Measurements from ENCODE around the gene CDA. TPM values are rescaled to one million over a fixed set of nuclear protein-coding genes. Genes with fewer than 3 reads are reported as not detected.

Gene CDA
- polyA plus RNA-seq, 3 donors, result 5.2 to 6.2 (median 6.1) TPM

DNA sequence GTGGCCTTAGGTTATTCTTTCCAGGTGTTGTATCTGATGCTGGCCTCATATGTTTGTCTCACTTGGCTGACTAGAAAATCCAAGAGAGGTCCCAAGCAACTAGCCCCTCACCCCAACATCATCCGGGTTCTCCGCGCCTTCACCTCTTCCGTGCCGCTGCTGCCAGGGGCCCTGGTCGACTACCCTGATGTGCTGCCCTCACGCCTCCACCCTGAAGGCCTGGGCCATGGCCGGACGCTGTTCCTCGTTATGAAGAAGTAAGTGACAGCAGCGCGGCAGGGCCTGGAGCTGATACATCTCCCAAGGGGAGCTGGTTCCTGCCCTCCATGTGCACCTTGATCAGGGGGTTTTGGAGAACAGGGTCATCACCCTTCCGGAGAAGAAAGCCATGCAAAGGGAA, 55.5 kb downstream of the CDA start:
- no peak for DNase-seq (ENCODE audit: low read depth in 3 of 3, low spot score in 2 of 3)

DNA sequence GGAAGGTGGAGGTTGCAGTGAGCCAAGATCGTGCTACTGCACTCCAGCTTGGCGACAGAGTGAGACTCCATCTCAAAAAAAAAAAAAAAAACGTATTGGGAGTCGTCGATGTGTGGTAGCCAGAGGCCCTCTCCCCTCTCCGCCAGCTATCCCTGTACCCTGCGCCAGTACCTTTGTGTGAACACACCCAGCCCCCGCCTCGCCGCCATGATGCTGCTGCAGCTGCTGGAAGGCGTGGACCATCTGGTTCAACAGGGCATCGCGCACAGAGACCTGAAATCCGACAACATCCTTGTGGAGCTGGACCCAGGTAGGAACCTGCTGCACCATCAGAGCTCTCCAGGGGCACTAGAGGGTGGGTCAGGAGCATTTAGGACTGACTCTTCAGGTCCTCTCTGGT, 56.5 kb downstream of the CDA start:
- no peak for DNase-seq (ENCODE audit: low read depth in 3 of 3, low spot score in 2 of 3)

DNA sequence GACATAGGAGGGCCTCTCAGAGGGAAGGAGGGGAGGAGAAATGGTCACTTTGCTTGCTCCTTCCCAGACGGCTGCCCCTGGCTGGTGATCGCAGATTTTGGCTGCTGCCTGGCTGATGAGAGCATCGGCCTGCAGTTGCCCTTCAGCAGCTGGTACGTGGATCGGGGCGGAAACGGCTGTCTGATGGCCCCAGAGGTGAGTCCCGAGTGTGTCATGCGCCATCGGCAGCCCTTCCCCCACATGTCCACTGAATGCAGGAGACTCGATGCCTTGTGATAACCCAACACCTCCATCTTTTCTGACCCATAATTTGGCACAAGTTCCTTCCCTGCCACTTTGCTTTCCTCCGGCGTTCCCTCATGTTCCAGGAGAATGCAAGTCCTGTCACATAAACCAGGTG, 59.5 kb downstream of the CDA start:
- DNase-seq (ENCODE audit: low read depth in 3 of 3, low spot score in 2 of 3), result no peak

DNA sequence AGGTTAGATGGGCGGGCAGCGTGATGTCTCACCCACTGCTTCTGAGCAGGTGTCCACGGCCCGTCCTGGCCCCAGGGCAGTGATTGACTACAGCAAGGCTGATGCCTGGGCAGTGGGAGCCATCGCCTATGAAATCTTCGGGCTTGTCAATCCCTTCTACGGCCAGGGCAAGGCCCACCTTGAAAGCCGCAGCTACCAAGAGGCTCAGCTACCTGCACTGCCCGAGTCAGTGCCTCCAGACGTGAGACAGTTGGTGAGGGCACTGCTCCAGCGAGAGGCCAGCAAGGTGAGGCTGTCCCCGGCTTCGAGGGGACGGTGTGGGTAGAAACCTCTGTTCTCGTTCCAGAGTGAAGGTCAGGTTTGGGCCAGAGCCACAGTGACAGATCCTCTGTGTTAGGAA, 60.0 kb downstream of the CDA start:
- DNase-seq (ENCODE audit: low read depth in 3 of 3, low spot score in 2 of 3), result no peak

DNA sequence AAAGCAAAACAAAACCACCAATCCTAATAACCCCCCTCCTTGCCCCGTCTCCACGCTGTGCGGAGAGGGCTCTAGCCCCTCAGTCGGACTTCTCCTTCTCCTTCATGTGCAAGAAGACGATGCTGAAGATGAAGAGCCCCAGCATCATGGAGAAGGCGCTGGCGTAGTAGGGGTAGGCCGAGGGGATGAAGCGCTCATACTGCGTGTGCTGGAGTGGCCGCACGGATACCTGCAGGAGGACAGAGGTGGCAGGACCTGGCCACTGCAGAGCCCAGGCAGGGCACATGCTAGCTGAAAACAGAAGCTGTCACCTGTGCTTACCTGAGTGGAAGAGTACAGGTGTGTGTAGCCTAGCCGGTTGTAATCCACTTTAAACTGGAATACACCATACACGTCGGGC, 63.4 kb downstream of the CDA start:
- no peak for DNase-seq (ENCODE audit: low read depth in 3 of 3, low spot score in 2 of 3)

DNA sequence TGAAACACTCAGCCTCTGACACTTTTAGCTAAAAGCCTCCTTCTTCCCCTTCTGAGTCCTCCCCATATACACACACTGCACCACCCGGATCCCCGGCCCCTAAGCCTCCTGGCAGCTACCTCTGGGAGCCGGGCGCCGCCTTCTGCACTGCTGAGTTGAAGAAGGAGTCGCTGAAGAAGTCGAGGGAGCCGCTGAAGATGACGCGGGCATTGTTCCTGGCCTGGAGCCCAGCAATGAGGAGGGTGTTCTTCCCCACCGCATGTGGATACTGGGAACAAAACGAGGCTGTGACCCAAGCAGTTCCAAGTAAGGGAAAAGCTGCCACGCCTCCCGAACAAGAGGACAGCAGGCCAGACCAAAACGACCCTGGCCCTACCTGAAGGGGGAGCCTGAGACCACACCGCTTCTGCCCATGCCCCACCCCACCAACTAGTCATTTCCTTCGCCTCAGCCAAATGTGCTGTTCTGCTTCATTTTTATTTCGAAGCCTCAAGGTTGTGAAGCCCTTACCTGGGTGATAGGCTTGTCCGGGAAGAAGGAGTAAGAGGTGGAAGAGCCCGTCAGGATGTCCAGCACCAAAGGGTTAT, 65.3 kb downstream of the CDA start:
- no peak for DNase-seq (ENCODE audit: low read depth in 3 of 3, low spot score in 2 of 3)

DNA sequence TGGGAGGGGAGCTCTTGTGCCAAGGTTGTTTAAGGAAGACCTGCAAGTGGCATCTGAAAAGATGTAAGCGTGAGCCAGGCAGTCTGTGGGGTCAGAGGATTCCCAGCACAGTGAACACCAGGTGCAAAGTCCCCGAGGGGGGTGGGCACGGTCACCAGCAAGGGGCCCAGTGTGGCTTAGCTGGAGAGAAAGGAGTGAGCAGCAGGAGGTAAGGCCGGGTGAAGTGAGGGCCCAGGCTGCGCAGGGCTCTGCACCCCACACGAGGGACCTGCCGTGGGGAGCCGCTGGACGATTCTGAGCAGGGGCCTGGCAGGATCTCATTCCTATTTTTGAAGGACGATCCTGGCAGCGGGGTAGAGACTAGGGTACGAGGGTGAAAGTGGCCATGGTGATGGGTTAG, 68.1 kb downstream of the CDA start:
- DNase-seq (ENCODE audit: low read depth in 3 of 3, low spot score in 2 of 3), result no peak

DNA sequence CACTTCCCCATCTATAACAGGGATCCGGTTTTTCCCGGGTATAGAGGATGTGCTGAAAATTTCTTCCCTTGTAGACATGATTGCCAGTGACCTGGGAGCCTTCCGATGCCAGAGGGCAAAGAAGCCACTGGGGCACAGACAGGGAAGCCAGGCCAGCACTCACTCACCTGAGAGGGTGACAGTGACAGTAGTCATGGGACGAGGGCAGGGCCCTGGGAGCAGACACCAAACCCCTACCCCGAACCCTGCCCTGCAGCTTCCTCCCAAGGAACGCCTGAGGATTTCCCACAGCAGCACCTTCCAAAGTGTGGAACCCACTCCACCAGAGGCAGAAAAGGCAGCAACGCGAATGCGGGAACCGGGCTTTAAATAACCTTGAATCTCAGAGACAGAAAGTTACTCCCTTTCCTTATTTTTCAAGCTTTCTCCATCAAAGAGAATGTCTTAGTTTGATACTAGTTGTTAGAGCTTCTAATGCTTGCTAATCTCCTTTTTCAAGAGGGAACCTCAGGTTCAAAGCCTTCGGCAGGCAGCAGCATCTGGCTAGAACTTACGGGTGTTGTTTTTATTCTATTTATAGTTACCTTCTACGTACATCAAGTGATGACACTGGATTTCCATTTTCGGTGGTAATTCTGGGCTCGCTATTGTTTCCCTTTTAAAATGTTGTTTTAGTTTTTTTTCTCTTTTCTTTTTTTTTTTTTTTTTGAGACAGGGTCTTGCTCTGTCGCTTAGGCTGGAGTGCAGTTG, 69.4 kb downstream of the CDA start:
- no peak for DNase-seq (ENCODE audit: low read depth in 3 of 3, low spot score in 2 of 3)

DNA sequence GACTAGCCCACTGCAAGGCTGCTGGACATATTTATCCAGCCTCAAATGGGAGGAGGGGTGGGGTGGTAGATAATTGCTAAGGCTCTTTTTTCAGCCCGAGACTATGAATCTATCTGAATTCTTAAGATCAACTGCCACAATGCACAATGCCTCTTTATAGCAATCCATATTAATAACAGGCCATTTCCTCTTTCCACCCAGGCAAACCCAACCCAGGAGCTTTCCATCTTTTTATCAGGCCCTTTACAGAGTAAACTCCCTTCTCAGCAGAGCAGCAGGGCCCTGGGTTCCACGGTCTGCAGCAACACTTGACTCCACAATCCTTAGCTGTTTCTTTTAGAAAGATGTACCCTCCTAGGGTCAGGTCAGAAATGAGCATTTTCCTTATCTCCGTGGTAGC, 71.5 kb downstream of the CDA start:
- no peak for DNase-seq (ENCODE audit: low read depth in 3 of 3, low spot score in 2 of 3)

DNA sequence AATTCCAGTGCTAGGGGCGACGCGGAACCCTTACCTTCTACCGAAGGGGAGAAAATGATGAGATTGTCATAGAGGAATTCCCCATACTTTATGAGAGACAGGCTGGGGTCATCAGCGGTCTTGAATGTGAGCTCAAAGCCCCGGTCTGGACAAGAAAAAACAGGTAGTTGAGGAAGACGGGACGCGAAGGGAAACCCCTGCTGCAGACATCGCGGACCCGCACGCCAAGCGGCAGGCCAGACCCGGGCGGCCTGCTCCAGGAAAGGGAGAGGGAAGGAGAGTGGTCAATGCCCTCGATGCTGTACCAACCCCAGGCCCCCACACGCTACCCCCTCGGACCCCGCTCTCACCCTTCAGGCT, 71.9 kb downstream of the CDA start:
- no peak for DNase-seq (ENCODE audit: low read depth in 3 of 3, low spot score in 2 of 3)

DNA sequence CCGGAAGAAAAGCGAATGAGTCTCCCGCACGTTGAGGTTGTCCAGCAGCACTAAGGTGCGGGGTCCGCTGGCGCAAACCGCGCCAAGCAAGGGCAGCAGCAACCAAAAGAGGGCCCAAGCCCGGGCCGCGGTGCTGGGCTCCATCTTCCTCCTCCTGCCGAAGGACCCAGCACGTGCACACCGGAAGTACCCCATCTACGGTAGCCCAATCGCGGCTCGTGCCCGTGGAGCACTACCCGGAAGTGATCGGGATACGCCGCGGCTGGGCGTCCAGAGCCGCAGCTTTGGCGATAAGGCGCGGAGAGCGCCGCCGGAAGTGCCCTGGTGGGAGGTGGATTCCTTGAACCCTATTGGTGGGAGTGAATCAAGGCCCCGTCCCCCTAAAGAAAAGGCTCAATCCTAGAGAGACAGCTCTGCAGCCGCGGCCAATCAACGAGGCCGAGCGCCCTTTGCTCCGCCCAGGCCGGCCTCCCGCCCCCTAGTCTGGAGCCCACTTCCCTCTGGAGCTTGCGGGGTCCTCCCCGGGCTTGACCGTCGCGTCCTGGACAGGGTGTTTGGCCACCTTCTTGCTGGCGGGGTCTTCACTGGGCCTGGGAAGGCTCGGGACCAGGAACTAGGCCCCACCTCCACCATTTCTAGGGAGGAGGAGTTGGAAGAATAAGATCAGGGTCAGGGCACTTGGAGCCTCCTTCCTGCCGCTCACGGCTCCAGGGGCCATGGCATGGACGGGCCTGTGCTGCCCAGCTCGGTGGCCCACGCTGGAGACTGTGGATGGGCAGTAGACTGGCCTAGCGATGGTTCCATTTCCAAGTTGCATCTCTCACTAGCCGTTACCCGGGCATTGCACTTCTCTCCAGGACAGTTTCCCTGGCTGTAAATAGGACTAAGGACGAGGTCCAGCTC, 72.6 kb downstream of the CDA start, which contains the start of gene DDOST:
Gene DDOST (minus strand): TSS at position 163 of the 903 bp plus-strand sequence. CDS start 19 bp downstream, at position 144.
- peak; percentile 93 to 94 (median 94) for DNase-seq (ENCODE audit: low read depth in 3 of 3, low spot score in 2 of 3)

DNA sequence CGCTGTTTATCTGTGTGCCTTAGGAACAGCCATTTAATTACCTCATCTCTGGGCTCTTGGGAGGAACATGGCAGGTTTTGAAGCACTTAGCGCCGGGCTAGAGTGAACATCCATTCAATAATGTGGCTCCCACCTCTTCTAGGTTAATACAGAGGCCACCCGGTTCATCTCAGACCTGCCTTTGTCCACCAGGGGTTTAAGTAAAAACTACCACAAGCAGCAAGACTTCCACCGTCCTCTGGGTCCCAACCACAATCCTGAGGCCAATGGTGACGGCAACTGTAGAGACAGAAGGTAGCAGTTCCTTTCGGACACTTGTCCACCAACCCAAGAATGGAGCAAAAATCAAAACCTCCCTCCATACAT, 73.2 kb downstream of the CDA start:
- DNase-seq (ENCODE audit: low read depth in 3 of 3, low spot score in 2 of 3), result no peak

DNA sequence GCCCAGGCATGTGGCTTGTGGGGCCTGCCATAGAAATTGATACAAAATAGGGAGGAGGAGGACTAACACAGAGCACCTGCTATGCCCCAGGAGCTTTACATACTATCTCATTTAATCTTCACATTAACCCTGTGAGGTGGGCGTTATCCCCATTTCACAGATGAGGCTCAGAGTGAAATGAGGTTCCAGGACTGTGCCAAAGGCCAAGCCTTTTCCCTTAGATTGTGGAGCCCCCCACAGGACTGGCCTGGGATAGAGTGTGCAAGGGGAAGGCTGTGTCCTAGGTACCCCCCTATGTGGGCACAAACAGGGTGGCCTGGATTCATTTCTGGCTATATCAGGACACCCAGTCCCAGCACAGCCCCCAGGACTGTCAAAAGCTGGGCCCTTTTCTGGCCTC, 74.5 kb downstream of the CDA start:
- no peak for DNase-seq (ENCODE audit: low read depth in 3 of 3, low spot score in 2 of 3)

DNA sequence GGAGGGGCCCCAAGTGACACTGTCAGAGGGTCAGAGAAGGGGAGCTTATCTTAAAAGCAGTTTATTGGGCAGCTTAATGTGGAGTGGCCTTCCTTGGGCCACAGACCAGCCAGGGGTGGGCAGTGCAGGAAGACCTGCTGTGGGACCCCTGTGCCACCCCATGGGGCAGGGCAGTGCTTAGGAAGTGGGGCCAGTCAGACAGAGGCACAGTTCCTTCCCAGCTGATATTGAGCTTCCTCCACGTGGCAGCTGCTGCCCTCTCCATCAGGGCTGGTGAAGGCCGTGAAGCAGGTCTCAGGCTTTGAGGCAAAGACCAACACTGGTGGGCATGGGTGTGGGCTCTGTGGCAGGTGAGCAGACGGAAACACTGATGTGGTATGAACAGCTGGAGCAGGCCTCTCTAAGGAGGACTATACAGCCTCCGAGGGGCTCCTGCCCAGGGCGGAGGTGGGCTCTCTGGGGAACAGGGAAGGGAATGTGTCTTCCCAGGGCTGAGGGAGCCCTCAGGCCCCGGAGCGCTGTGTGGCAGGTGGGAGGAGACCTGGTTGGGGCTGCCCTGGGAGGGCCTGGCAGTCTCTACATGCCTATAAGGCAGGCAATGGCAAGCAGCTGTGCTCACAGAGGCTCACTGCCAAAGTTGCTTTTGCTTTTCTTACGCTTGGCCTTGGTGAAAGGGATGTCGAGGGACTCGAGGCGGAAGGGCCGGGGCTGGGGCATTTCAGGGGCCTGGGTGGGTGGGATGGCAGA, 75.2 kb downstream of the CDA start:
- DNase-seq (ENCODE audit: low read depth in 3 of 3, low spot score in 2 of 3), result no peak

DNA sequence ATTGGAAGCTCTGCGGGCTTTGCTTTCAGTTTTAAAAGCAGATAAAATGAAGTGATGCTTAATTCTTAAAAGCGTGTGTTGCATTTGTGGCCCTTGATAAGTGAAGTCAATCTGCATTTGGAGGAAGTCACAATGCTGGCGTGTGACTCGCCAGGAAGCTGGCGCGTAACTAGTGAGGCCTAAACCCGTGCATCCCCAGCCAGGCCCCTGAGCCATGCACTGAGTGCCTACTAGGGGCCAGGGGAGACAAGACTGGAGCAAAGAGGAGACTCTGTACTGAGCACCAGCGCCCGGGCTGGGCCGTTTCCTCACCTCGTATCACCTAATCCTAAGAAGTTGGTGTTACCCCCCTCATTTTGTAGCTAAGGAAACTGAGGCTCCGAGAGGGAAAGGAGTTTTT, 76.8 kb downstream of the CDA start:
- DNase-seq (ENCODE audit: low read depth in 3 of 3, low spot score in 2 of 3), result no peak

DNA sequence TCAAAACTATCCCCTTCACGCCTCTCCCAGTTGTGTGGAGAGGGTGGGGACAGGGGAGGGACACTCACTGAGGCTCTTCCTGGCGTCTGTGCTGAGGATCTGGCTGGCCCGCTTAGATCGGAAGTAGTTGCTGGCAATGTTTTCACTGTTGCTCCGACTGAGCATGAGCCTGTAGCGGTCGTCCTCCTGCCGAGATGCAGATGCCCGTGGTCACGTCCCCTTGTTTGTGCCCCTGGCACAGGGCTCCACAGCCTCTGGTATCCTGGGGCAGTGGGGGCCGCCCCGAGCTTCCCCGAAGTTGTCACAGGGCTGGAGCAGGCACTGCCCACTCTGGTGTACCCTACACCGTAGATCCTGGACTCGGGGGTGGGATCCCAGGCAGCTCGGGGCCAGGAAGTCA, 77.2 kb downstream of the CDA start:
- DNase-seq (ENCODE audit: low read depth in 3 of 3, low spot score in 2 of 3), result no peak

DNA sequence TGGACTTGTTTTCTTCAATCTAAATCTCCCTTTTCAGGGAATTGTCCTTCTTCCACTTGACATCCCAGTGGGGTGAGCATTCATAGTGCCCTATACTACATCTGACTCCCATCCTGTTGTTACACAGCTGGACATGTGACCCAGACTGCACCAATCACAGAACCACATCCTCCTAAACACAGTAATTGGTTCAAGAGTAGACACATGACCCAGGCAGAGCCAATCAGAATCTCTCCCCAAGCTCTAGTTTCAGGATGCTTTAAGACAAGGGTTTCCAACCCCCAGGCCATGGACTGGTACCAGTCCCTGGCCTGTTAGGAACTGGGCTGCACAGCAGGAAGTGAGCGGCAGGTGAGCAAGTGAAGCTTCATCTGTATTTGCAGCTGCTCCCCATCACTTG, 77.9 kb downstream of the CDA start:
- DNase-seq (ENCODE audit: low read depth in 3 of 3, low spot score in 2 of 3), result no peak

Measured in right renal cortex interstitium (tissue), 3 donors.